Kidney capillary endothelial cell (primary cell): ENCODE measurements around the gene DNAH6.
"Not testable (repeated sequence)": the region's sequence is repeated elsewhere in the genome, so short reads cannot be mapped to it uniquely, and the experiment has no call there.

ENCODE experiments used
- DNase-seq: peaks from one replicate; pipeline ENCODE4 v3.0.0-alpha.2; 2018; ENCODE audit warnings: low spot score

DNAH6 gene

GRCh38 chr2:84755096-84755495 lies 238.8 kb downstream of the DNAH6 start:
- DNase-seq = no peak

- DNase-seq = no peak
These were observed 241.3 kb downstream of the DNAH6 start for GRCh38 chr2:84757648-84758047.

DNA sequence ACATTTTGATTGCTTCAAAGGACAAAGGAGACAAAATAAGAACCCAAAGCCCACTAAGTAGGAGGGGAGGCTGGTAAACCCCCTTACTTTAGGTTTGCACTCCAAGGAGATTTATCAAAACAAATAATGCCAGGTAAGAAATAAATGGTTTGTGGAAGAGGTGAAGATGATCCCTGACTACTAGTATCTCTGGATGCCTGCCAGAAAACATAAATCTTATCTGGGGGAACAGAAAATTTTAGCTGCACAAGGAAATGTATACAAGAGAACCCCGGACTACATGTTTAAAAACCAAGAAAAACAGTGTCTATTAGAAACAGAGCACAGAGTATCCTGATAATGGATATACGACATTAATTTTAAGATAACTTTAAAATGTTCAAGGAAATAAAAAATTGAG lies 250.5 kb downstream of the DNAH6 start:
- DNase-seq = no peak

DNA sequence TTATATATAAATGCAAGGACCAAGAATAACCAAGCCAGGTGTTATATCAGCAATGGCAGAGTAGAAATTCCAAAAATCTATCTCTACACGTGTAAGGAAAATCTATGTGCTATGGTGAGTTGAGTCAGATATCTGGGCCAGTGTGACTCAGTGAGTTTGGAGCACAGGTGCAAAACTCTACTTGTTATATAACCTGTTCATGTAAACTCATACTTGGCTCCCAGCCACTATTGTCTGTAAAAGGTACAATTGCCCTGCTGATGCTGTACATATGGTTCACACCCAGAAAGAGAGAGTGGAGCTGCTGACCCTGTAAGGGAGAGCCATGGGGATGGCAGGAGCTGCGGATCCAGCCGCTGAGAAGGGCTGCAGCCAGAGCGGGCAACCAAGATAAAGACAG lies 252.5 kb downstream of the DNAH6 start:
- DNase-seq = no peak

DNA sequence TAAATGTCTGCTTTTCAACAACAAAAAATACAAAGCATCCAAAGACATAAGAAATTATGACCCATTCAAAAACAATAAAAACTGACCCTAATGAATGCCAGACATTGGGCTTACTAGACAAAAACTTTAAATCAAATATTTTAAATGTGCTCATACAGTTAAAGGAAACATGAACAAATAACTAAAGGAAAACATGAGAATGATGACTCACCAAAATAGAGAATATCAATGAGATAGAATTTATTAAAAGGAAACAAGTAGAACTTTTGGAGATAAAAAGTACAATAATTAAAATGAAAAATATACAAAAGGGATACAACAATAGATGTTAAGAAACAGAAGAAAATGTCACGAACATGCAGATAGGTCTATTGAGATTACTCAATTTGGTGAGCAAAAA lies 254.0 kb downstream of the DNAH6 start:
- no peak for DNase-seq

- DNase-seq = no peak
These were observed 255.0 kb downstream of the DNAH6 start for GRCh38 chr2:84771251-84771650.

DNA sequence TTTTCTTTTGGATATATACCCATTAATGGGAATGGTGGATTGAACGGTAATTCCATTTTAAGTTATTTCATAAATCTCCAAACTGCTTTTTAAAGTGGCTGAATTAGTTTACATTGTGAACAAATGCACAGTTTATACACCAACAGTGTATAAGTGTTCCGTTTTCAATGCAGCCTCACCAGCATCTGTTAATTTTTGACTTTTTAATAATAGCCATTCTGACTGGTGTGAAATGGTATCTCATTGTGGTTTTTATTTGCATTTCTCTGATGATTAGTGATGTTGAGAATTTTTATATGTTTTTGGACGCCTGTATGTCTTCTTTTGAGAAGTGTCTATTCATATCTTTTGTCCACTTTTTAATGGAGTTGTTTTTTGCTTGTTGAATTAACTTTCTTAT lies 257.3 kb downstream of the DNAH6 start:
- not testable (repeated sequence) for DNase-seq

GRCh38 chr2:84776011-84776410 lies 259.7 kb downstream of the DNAH6 start:
- DNase-seq = no peak

- DNase-seq = no peak
These were observed 262.8 kb downstream of the DNAH6 start for GRCh38 chr2:84778911-84779690.

- DNase-seq = no peak
These were observed 263.5 kb downstream of the DNAH6 start for GRCh38 chr2:84779781-84780180.

GRCh38 chr2:84781942-84782716 lies 265.8 kb downstream of the DNAH6 start:
- DNase-seq = no peak

GRCh38 chr2:84782717-84783442 lies 266.6 kb downstream of the DNAH6 start:
- DNase-seq = no peak

GRCh38 chr2:84785950-84786349 lies 269.7 kb downstream of the DNAH6 start:
- no peak for DNase-seq

DNA sequence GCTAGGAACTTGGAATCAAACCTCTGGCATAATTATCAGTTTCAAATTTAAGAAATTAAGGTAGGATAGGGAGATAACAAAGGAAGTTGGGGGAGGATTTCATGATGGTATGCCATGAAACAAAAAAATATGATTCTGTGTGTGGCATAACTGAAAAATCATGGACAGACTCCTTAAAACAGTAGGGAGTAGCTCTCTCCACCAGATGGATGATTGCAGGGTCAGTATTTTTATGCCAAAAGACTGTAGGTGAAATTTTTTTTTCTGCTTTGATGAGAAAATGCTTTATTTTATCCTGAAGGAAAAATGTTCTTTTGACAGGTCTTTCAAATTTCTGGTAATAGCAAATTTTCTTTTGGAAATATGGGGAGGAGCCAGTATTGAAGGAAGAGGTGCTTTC lies 270.3 kb downstream of the DNAH6 start:
- no peak for DNase-seq

GRCh38 chr2:84788027-84788426 lies 271.7 kb downstream of the DNAH6 start:
- DNase-seq = no peak

- no peak for DNase-seq
These were observed 272.2 kb downstream of the DNAH6 start for GRCh38 chr2:84788498-84788897.

DNA sequence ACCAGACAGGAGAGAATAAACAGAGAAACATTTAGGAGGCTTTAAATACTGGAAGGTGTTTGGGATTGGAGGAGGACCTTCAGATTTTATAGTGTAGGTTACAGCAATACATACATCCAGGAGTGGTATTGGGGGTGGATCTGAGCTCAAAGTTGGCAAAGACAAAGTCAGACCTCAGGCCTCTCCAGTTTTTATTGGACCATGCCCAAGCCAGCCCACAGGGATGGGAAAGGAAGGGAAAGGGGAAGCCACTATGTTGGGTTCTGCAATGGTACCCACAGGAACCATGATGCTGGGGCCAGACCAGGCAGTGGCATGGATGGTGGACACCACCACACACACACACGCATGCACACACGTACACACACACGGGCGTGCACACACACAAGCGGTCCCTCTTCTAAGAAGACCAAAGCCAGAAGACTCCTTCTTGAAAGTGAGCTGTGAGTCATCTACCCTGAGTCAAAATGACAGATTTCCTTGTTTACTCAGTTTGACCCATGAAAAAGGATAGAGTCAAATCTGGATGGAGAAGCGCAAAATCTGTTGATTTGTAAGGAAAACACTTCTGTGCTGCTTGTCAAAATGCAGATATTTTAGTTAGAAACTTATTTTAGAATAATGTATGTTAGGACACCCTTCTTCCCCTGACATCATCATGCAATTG lies 276.7 kb downstream of the DNAH6 start:
- DNase-seq = no peak

GRCh38 chr2:84793641-84794040 lies 277.3 kb downstream of the DNAH6 start:
- DNase-seq = no peak

DNA sequence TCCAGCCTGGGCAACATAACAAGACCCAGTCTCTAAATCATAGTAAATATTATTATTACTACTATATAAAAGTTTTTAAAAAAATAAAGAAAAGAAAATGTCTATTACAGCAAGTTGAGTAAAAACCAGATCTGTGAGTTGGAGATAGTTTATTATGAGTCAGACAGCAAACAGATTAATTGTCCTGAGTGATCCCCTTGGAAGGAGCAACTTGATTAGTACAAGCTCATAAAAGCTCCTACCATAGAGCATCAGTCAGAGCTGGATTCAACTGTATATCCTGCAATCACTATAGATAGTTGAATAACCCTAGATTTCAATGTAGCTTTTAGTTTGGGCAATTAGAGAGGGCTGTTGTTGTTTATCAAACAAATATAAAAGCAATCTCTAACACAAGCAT lies 280.5 kb downstream of the DNAH6 start:
- no peak for DNase-seq

DNA sequence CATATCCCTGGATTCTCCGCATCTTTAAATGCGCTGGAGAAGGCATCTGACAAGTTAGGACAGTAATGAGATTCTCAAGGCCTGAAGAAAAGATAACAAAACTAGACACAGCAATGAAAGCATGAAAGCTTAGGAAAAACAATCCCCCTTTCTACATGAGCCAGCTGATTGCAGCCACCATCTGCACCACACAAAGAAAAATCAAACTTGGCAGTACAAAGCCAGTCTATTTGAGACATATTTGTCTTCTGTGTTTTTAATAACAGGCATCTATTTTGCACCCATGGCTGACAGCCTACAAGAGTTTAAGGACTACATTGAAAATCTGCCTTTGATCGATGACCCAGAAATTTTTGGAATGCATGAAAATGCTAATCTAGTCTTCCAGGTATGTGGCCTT lies 281.0 kb downstream of the DNAH6 start:
- DNase-seq = no peak

DNA sequence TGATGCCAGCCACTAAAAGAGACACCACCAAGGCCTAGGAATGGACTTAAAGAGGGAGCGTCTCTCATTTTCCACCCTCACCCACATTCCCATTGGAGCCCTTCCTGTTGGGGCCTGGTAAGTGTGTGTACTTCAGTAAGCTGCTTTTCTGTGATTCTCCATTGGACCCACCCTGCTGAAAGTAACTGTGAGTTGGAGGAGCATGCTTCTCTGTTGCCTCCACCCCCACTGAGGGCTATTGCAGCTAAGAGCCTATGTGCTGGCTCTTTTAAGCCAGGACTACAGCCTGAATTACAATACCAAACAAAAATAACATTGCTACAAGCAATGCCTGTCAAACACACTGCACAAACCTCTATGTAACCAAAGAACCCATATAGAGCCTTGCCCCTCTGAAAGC lies 283.5 kb downstream of the DNAH6 start:
- DNase-seq = no peak

- DNase-seq = no peak
These were observed 284.0 kb downstream of the DNAH6 start for GRCh38 chr2:84800194-84800805.
